NCI-H2107 (cell line): ENCODE results near the gene KAZN.

Experiments used
- DNase-seq: peaks from one replicate; lab custom pipeline; 2025; lab: John Stamatoyannopoulos, UW

KAZN gene

GRCh38 chr1:14590411-14591180, 7.9 kb upstream of the KAZN start:
- DNase-seq = no peak

DNA sequence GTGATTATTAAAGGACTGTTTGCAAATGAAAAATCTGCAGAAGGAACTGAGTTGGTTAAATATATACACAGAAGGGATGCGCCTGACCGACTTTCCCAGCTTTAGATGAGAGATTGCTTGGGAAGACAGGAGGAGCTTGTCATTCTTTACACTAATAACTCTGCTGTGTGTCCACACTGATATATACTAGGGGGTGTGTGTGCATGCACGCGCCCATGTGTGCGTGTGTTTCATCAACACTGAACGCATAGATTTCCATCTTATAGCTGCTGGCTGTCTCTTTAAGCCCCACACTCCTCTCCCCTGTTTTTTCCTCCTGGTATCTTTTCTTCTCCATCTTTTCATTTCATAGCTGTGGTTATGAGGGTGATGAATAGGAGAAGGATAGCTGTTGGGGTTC, 6.9 kb upstream of the KAZN start:
- no peak for DNase-seq

DNA sequence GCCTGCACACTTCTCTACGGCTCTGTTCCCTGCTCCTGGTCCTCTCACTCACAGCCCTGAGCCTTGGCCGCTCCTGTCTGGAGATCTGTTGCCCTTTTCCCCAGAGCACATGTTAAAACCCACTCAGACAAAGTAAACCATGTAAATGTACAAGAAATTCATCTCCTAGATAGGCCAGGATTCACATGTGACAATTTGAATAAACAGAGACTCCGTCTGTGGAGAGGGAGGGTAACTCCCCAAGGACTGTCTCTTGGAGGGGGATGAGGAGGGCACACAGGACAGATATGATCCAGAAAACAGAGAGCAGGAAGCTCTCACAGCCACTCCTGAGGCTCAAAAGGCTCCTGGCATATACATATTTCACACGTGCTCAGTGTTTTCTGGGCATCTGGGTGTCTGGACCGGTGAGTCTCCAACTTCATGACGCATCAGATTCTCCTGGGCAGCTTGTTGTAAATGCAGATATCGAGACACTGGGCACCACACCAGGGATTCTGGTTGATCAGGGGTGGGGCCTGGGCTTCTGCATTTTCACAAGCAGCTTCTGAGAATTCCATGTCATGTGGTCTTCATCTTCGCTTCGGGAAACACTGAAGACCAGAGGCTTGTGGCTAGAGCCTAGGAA, 6.4 kb upstream of the KAZN start:
- no peak for DNase-seq

DNA sequence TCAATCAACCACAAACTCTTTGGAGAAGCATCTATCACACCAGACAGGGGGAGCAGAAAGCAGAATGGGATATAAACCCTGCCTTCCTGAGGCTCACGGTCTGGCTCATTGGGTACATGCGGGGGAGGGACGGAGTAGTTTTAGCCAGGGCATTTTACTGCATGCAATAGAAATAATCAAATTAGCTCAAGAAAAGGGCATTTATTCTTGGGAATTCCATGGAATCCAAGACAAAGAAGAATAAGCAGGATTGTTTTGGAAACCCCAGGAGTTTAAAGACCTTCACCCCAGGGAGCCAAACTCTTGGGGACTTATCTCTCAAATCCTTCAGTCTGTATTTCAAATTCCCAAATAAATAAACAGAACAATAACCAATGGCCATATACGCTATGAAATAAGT, 5.2 kb upstream of the KAZN start:
- DNase-seq = no peak

GRCh38 chr1:14594045-14594444, 4.4 kb upstream of the KAZN start:
- no peak for DNase-seq

DNA sequence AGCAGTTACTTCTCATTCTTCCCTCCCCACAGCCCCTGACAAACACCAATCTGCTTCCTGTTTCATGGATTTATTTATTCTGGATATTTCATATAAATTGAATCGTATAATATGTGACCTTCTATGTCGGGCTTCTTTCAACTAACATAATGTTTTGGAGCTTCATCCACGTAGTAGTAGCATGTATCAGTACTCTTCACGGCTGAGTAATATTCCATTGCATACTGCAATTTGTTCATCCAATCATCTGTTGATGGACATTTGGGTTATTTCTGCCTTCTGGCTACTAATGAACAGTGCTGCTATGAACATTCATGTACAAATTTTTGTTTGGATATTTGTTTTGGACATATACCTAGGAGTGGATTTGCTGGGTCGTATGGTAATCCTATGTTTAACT, 1.9 kb upstream of the KAZN start:
- no peak for DNase-seq

GRCh38 chr1:14597343-14598006, 1.0 kb upstream of the KAZN start:
- no peak for DNase-seq

DNA sequence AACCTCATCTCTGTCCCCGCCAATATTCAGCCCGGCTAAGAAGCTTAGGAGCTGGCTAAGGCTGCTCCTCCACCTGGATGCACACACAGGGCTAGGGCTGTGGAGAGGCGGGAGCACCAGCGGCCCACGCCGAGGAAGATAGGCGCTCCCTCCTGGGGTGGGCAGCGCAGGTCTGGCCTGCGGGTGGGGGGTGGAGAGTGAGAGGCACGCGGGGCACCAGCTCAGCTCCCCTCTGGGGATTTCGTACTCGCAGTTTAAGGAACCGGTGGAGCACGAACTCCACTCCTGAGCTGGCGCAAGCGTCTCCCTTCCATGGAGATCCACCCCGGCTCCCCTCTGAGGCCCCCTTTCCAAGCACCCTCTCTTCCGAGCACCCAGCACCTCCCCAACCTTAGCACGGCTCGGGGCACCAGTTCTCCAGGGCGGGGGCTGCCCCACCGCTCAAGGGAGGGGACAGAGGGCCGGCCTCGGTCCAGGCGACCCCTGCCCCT, 433 bp upstream of the KAZN start:
- DNase-seq = no peak

DNA sequence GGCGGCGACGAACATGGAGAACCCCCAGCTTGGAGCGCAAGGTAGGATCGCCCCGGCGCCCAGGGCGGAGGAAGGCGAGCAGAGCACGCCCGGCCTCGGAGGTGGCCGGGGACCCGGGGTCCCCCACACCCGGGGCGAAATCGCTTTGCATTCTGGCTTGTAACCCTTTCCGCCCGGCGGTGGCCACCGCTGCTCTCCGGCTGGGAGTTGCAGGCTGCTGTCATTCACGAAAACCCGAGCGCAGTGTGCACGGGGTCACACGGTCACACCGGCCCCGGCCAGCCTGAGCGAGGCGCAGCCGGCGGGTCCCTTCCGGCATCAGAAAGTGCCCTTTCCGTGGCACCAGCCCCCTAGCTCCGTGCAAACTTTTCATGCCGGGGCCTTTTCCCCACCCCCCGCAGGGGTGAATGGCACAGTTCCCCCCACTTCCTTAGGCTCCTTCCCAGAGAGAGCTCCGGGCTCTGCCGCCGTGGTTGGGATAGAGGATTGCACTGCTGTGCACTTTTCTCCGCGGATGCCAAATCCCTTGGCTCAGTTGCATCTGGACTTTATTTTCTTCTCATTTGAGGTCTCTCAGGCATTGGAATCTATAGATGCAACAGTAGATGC, 802 bp downstream of the KAZN start:
- DNase-seq = no peak

GRCh38 chr1:14599800-14600199, 1.3 kb downstream of the KAZN start:
- no peak for DNase-seq

- no peak for DNase-seq
Measured at GRCh38 chr1:14600405-14601112, 2.1 kb downstream of the KAZN start.

DNA sequence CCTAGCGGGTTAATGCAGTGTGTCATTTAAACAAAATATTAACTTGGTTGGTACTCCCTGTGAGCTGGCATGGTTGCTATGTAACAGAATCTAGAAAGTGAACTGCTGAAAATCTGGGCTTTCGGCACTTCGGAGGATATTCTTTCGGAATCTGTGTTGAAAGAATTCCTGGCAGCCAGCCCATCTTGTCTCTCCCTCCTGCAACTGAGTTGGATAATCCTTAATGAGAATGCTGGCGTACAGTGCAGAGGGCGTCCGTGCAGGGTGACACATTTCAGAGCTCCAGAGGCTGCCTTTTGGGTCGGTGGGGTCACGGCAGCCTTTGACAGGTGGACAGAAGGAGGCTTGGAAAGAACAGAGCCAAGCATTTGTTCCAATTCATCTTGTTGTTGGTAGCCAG, 3.7 kb downstream of the KAZN start:
- DNase-seq = no peak

DNA sequence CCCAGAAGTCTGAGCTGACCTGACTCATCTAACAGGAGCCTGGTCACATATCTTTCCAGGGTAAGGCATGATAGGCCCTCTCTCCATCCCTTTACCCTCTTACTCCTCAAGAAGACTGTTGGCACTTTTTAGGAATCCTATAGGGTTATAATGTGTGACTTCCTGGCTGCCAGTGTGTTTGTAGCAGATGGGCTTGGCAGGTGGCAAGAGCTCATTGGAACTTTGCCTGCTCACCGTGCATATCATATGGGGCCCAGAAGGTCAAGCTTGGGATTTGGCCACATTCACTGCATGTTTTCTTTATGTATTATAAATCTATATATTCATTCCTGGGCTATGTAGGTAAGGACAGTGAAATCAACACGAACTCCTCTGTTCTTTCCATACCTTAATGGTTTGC, 5.2 kb downstream of the KAZN start:
- no peak for DNase-seq

- DNase-seq = no peak
Measured at GRCh38 chr1:14604414-14604813, 5.9 kb downstream of the KAZN start.

GRCh38 chr1:14605945-14606344, 7.5 kb downstream of the KAZN start:
- DNase-seq = no peak

- DNase-seq = no peak
Measured at GRCh38 chr1:14606632-14607031, 8.1 kb downstream of the KAZN start.

DNA sequence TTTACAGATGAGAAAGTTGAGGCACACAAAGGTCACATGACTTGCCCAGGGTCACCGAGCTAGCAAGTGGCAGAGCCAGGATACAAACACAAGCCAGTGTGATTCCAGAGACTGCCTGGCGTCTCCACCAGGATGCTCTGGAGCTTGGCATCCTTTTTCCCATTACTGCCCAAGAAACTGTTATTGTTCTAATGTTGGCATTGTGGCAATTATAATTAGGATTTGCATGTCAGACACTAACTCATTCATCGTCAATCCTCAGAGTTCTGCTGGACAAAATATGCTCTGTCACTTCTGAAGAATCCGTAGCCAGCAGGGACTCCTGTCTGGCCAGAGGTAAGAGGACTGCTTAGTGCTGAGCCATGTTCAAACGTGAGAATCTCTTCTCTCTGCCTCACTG, 8.8 kb downstream of the KAZN start:
- no peak for DNase-seq

- DNase-seq = no peak
Measured at GRCh38 chr1:14608308-14608707, 9.8 kb downstream of the KAZN start.

DNA sequence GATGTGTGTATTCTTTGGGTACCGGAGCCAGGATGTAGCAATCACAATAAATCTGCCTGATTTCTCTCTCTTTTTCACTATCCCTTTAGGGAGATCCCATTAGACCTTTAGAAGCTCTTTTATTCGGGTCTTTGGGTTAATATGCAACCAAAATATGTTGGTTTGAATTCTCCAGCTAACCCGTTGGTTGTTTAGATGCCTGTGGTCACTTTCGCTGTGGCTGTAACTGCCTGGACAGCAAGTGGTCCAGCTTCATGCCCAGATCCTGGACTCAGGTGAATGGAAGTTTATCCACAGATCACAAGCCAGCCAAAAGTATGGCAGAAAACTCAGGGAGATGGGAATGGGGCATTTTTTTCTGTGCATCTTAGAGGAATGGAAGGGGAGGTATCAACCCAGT, 12.3 kb downstream of the KAZN start:
- no peak for DNase-seq

GRCh38 chr1:14611792-14612191, 13.3 kb downstream of the KAZN start:
- no peak for DNase-seq

- no peak for DNase-seq
Measured at GRCh38 chr1:14612256-14612655, 13.8 kb downstream of the KAZN start.

- DNase-seq = no peak
Measured at GRCh38 chr1:14613926-14614325, 15.4 kb downstream of the KAZN start.
